ENCODE results near the gene HOXA10. TPM values are rescaled to one million over a fixed set of nuclear protein-coding genes. Genes with fewer than 3 reads are reported as not detected.

HOXA10 gene
- polyA plus RNA-seq, 3 donors: 0.09 to 3.2 (median 0.33) TPM

GRCh38 chr7:27152816-27153442 lies 21.2 kb downstream of the HOXA10 start:
- peaks cover 12 to 30% of the 10 kb centered on the region in 2 donors for H3K36me3 Mint-ChIP-seq
- Histone ChIP-seq H3K4me1 (ENCODE audit: control insufficient read depth in 1 of 2, insufficient read depth in 2 of 2, low read length in 2 of 2) (peaks cover 57 to 61% of the 10 kb centered on the region in 2 donors), H3K9ac (ENCODE audit: insufficient read depth, low read length, poor library complexity, severe bottlenecking) (no peak overlapping the region), H3K4me2 (replicated peaks; ENCODE audit: extremely low read depth, low read length, poor library complexity, severe bottlenecking) (peak overlapping the region; percentile 52), H4K20me1 (ENCODE audit: insufficient read depth, low read length) (no peaks in the 10 kb centered on the region), H2AFZ (ENCODE audit: insufficient read depth, low read depth, low read length, poor library complexity, severe bottlenecking) (peak overlapping the region; percentile 67), H3K27me3 (ENCODE audit: control insufficient read depth in 2 of 2, insufficient read depth in 2 of 2, low read length in 2 of 2) (peaks cover 94 to 100% of the 10 kb centered on the region in 2 donors), H3K27ac (ENCODE audit: low read depth in 1 of 2, low read length in 2 of 2) (no peak overlapping the region), H3K79me2 (ENCODE audit: insufficient read depth, low read length) (no peaks in the 10 kb centered on the region), H3K36me3 (replicated peaks in 1 of 2; ENCODE audit: control insufficient read depth in 1 of 2, insufficient read depth in 2 of 2, low read length in 2 of 2) (no peaks in the 10 kb centered on the region), H3K9me3 (replicated peaks in 1 of 2; ENCODE audit: control insufficient read depth in 1 of 2, insufficient read depth in 1 of 2, low read length in 2 of 2) (peaks cover 4 to 67% of the 10 kb centered on the region in 2 donors), H3K4me3 (replicated peaks in 1 of 3; ENCODE audit: low read depth in 2 of 3, low read length in 3 of 3) (peak overlapping the region in 1 of 3 experiments; percentile 58)
- WGBS (ENCODE audit: insufficient coverage): 18% methylated on average over 16 of the region's 22 CpGs
- no peak overlapping the region for H3K27ac Mint-ChIP-seq
- TF ChIP-seq CTCF (IDR thresholded peaks at IDR 0.05): no peak
- H3K27me3 Mint-ChIP-seq (ENCODE audit: low read depth in 3 of 3): peaks cover 93 to 100% (median 100%) of the 10 kb centered on the region in 3 donors
- intact Hi-C loops (cut with micrococcal nuclease): loop anchor here (2.0 to 5.0 kb wide), 3 partner anchors 16 to 1291 kb away; partner anchors contain the start of gene HOXA11 (in 2 of the 2)
- H3K4me3 Mint-ChIP-seq: peak overlapping the region; percentile 52 to 94
- no peak for DNase-seq
- H3K9me3 Mint-ChIP-seq: peaks cover 0 to 65% (median 31%) of the 10 kb centered on the region in 7 donors
- H3K4me1 Mint-ChIP-seq: peaks cover 65% of the 10 kb centered on the region

- H3K9me3 ChIP-seq (replicated peaks in 1 of 2; ENCODE audit: control insufficient read depth in 1 of 2, insufficient read depth in 1 of 2, low read length in 2 of 2): peaks cover 4 to 66% of the 10 kb centered on the region in 2 donors
- no peaks in the 10 kb centered on the region for H3K79me2 ChIP-seq (ENCODE audit: insufficient read depth, low read length)
- peaks cover 14 to 28% of the 10 kb centered on the region in 2 donors for H3K36me3 Mint-ChIP-seq
- H3K27ac Mint-ChIP-seq: peak within 1 kb of the TSS in 2 of 7 donors; percentile 37 to 79
- H3K4me1 ChIP-seq (ENCODE audit: control insufficient read depth in 1 of 2, insufficient read depth in 2 of 2, low read length in 2 of 2): peaks cover 63 to 68% of the 10 kb centered on the region in 2 donors
- H3K4me3 ChIP-seq (replicated peaks in 1 of 3; ENCODE audit: low read depth in 2 of 3, low read length in 3 of 3): peak within 1 kb of the TSS in 1 of 3 experiments; percentile 66
- H3K4me1 Mint-ChIP-seq: peaks cover 66% of the 10 kb centered on the region
- H3K9me3 Mint-ChIP-seq: peaks cover 0 to 57% (median 29%) of the 10 kb centered on the region in 7 donors
- H2AFZ ChIP-seq (ENCODE audit: insufficient read depth, low read depth, low read length, poor library complexity, severe bottlenecking): peak within 1 kb of the TSS; percentile 67
- H3K27me3 ChIP-seq (ENCODE audit: control insufficient read depth in 2 of 2, insufficient read depth in 2 of 2, low read length in 2 of 2): peaks cover 92 to 100% of the 10 kb centered on the region in 2 donors
- H3K36me3 ChIP-seq (replicated peaks in 1 of 2; ENCODE audit: control insufficient read depth in 1 of 2, insufficient read depth in 2 of 2, low read length in 2 of 2): no peaks in the 10 kb centered on the region
- no peaks in the 10 kb centered on the region for H4K20me1 ChIP-seq (ENCODE audit: insufficient read depth, low read length)
- H3K27me3 Mint-ChIP-seq (ENCODE audit: low read depth in 3 of 3): peaks cover 93 to 100% (median 99%) of the 10 kb centered on the region in 3 donors
- under 1% methylated on average over 44 of the region's 53 CpGs for WGBS (ENCODE audit: insufficient coverage)
- no peak for TF ChIP-seq CTCF (IDR thresholded peaks at IDR 0.05)
- no peak within 1 kb of the TSS for H3K27ac ChIP-seq (ENCODE audit: low read depth in 1 of 2, low read length in 2 of 2)
- no peak for DNase-seq
- no peak within 1 kb of the TSS for H3K9ac ChIP-seq (ENCODE audit: insufficient read depth, low read length, poor library complexity, severe bottlenecking)
- H3K4me3 Mint-ChIP-seq: peak within 1 kb of the TSS; percentile 78 to 94
- peak within 1 kb of the TSS; percentile 73 for H3K4me2 ChIP-seq (replicated peaks; ENCODE audit: extremely low read depth, low read length, poor library complexity, severe bottlenecking)
- intact Hi-C loops (cut with micrococcal nuclease): loop anchor here (2.0 to 5.0 kb wide), 3 partner anchors 17 to 1290 kb away; partner anchors contain the start of gene HOXA11 (in 2 of the 2)
These were observed 21.9 kb downstream of the HOXA10 start, which contains the start of gene HOXA3 for GRCh38 chr7:27151931-27152815. HOXA3 (minus strand) TSS chr7:27152583; CDS start chr7:27110640, 41,943 bp downstream.

All from CD14-positive monocyte (primary cell).